ELF-1 (cell line): Measurements from ENCODE around the gene SLAMF7.
"Not testable (repeated sequence)": the region's sequence is repeated elsewhere in the genome, so short reads cannot be mapped to it uniquely, and the experiment has no call there.

ENCODE experiments used
- DNase-seq: peaks from one replicate; pipeline ENCODE4 v3.0.0-alpha.2; 2016; ENCODE audit warnings: low read depth, low spot score

Gene SLAMF7

DNA sequence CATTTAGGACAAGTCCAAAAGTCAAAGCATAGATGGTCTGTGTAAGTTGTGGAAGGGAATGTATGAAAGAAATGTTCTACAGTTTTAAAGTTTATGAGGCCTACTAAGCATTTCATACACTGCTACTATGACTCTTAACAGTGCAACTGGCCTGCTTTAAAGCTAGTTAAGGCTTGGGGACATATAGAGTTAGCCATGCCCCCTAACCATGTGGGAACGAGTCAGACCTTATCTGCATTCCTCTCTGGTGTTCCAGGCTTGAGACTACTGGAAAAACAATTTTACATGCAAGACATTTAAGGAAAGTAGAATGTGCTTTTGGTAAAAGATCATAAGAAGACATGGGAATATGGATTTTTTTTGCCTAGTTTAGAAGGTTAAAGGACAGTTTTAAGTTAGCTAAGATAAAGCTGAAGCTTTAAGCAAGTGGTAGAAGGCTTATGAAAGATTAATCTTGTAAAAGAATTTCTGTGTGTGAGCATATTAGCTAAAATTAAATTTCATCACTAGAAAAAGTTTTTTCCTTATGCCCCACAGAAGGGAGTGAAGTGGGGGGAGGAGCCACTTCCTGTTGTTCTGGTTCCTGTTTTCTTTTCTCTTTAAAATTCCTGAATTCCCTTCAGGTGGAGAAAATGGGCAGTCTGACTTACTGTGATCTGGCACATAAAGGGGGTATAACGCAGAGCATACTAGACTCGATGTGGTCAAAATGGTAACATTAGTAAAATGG, 18.5 kb upstream of the SLAMF7 start:
- no peak for DNase-seq

DNA sequence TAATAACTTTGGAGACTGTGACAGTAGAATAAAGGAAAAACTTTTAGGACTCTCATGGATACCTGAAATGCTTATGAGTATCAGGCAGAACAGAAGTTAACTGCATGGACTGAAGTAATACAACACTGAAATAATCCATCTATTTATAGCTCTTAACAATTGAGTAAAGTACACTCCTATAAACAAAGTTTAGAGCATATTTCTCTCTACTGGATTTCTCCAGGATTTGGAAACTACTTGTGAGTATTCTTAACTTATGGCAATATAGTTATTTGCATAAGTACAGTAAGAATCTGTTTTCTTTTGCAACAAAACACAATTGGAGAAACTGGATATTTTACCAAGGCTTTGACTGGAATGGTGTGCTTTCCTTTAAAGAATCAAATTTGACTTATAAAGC, 17.6 kb upstream of the SLAMF7 start:
- DNase-seq: no peak

DNA sequence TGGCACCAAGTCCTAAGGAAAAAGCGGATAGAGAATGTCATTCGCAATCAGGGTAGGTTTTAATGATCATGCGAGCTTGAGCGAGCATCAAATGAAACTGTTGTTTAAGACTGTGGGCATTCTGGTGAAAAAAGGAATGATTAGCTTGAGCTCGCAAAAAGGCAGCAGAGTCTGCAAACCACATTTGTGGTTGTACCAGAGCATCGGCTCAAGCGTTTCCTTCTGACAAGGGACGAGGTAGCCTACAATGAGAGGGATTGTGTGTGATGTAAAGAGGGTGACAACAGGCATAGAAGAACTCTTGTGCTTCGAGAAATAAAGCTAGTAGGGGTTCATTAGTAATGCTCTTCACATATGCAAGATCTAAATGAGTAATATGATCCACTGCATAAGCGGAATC, 16.3 kb upstream of the SLAMF7 start:
- DNase-seq: no peak

DNA sequence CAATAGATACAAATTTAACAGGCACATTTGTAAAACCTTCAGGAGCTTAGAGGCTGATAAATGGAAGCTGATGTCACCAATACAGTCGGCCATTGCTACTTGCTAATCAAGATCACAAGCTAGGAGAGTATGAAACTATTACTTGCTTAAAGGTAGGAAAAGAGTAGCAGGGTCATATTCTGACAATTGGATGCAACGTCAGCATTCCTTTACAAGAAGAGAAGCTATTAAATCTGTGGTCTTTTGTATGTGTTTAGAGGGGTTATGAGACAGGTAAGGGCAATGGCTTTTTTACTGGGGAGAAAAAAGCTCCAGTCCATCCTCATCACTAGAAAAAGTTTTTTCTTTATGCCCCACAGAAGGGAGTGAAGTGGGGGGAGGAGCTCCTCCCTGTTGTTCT, 15.7 kb upstream of the SLAMF7 start:
- no peak for DNase-seq

DNA sequence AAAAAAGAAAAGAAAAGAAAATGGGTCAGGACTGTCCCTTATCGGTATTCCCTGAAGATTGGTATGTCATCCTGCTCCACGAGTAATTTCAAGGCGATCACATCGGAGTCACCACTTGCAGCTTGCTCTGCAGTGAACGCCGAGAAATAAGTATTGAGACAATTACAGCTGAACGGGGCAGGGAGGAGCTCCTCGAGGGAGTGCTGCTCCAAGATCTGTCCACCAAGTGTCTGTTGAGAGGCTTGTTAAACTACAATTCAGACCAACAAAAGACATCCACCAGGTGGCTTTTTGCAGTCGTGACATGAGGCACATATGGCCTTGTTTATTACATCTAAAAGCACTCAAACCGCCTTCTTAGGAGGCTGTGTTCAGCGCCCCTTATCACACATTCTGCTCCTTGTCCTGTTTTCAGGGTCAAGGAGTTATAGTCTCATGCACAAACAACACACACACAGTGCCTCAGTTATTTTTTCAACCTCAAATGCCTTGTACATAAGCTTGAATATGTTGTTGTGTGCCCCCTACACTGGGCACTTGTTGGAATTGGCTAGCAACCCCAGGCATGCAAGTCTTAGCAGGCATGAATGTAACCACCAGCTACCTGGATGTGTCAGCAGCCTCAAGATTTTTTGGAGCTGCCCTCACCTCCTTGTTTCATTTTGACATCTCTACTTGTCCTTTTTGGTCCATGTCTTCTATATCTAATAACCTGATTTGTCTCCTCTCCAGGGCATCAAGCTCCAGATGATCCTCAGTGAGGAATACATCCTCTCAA, 14.4 kb upstream of the SLAMF7 start:
- peak; percentile 22 for DNase-seq

DNA sequence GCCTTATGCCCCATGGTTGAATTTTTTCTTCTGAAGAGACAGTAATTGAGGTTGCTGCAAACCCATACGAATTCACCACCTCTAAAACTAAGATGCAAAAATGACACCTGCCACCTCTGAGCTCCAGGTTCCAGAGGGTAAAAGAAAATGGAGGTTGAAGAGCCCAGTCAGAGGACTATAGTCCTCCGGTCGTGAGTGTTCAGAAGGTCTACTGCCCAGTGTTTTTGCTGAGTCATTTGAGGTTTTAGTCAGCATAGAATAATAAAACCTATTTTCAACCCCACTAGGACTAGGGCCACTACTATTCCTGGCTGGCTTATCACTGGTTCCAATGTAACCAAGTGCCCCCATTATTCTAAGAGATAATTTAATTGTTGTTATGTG, 12.9 kb upstream of the SLAMF7 start:
- DNase-seq: no peak

DNA sequence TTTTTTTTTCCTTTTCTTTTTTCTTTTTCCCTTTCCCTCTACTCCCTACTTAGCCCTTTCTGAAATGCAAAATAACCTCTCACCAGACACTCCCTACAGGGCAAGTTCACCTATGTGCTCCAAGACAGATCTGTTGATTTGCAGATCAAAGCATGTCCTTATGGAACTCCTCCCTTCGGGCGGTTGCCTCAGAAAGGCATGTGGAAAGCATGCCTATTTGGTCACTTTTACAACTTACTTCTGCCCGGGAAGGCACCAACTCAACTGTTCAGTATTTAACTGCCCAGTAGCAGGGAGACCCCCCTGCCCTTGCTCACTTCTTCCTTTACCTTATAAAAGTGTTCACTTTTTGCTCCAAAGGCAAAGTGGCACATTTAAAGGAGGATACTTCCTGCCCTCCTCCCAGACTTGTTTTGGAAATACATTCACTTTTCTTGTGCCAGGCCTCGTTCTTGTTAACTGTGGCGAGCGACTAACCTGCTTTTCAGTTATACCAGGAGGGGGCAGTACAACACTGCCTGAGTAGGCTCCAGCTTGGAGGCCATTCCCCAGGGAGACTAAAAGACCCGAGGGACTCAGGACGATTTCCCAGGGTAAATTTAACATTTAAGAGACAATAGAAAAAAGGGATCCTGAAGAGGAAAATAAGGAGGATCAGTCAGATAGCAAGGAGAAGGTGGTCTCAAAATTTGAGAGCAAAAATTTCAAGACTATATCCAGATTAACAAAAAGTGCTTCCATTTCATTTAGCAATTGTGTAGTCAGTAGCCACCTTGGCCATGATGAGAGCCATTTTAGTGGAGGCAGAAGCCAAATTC, 12.3 kb upstream of the SLAMF7 start:
- peak; percentile 94 for DNase-seq

DNA sequence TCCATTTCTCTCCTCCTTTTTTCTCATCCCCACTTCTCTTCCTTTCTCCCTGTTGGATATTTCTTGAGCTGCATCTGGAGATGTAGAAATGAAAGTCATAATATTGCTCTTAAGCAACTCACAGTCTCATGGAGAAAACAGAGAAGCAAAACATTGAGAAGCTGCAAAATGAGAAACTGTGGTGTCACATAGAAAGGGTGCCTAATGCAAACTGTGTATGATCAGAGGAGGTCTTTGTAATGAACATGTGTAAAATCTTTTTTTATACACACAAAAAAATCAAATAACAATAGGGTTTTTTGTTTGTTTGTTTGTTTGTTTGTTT, 11.8 kb upstream of the SLAMF7 start:
- DNase-seq: no peak

DNA sequence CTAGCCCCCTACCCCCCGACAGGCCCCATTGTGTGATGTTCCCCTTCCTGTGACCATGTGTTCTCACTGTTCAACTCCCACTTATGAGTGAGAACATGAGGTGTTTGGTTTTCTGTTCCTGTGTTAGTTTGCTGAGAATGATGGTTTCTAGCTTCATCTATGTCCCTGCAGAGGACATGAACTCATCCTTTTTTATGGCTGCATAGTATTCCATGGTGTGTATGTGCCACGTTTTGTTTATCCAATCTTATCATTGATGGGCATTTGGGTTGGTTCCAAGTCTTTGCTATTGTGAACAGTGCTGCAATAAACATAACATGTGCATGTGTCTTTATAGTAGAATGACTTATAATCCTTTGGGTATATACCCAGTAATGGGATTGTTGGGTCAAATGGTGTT, 7.5 kb upstream of the SLAMF7 start:
- DNase-seq: not testable (repeated sequence)

DNA sequence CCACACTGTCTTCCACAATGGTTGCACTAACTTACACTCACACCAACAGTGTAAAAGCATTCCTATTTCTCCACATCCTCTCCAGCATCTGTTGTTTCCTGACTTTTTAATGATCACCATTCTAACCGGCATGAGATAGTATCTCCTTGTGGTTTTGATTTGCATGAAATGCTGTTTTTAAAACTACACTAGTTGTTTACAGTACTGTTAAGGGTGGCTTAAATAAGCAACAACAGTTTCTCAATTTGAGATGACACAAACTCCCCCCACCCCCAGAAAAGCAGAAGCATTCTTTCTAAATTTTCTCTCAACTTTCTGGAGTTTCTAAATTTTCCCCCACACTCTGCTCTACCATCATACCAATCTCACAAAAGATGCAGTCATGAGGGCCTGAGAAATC, 7.1 kb upstream of the SLAMF7 start:
- no peak for DNase-seq

DNA sequence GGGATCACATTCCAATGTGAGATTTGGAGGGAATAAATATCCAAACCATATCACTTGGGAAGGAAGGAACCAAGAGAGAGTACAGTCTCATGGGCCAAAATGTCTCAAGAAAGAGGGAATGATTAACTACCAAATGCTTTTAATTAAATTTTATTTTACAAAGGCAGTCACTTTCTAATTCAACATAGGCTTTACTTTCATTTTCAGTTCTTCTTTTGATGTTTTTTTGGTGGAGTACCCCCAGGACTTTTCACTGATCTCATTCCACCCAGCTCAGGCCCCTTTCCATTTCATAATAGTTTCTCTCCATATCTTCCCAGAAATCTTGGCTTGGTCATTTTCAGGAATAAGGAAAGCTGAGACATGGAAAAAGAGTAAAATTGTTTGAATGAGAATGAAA, 5.1 kb upstream of the SLAMF7 start:
- no peak for DNase-seq

DNA sequence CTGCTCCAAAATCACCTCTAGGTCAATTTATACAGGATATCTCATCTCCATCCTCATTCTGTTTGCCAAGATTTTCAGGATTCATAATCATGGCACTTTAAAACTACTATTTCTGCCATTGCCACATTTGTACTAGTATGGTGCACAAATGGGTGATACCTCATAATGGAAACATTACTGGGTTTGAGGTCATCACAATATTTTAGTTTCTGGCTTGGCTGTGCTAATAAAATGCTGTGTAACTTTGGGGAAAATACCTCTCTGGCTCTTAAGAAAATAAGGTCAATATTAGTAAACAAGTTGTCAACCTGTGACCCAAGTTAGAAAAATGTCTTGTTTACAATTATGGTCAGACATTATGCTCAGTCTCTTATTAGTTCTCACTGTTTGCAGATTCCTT, 4.7 kb upstream of the SLAMF7 start:
- no peak for DNase-seq

DNA sequence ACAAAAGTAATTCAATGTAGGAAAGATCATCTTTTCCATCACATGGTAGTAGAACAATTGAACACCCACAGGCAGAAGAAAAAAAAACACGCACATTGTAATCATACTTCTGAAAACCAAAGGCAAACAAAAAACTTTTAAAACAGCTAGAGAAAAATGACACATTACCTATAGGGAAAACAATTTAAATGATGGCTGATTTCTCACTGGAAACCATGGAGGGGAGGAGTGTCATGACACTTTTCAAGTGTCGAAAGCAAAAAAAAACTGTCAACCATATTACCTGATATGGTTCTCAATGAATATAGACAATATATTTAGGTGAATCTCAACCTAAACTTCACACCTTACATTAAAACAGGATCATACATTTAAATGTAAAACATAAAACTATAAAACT, 776 bp upstream of the SLAMF7 start:
- no peak for DNase-seq

DNA sequence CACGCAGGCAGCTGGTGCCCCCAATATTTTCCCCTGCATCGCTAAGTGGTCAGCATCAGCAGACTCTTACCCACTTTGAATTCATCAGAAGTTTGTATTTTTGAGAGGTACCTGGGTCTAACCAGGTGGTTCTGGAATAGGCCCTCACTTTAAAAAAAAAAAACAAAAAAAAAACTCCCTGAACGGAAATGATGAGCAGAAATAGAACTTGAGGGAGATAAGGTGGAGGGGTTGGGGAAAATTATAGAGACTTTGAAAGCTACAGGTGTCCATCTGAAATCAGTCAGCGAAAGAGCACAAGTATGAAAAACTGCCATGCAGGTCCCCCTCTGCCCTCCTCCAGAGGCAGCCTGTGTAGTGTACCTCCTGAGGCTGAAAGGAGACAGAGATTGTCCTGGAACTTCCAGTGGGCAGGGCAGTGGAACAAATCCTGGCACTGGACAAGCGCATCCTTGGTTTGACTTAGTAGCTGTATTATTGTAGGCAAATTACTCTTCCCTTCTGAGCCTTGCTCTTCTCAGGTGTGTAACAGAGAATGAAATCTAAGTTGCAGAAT, 1.2 kb downstream of the SLAMF7 start:
- no peak for DNase-seq

DNA sequence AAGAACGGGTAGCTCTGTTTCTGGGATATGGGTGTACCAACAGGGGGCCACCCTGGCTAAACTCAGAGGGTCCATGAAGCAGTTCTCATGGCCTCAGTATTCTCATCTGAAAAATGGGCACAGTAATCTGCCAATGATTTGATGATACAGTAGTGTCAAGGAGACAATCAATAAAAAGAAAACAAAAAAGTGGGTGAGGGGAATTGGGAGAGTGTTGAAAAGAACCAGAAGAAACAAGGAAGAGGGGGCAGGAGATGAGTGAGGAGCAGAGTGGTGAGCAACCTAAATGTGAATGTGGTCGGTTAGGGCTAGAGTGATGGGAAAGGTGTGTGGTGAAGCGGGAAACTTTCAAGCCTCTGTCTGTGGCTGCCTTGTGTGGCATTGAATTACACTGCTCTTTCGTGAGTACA, 2.0 kb downstream of the SLAMF7 start:
- no peak for DNase-seq

DNA sequence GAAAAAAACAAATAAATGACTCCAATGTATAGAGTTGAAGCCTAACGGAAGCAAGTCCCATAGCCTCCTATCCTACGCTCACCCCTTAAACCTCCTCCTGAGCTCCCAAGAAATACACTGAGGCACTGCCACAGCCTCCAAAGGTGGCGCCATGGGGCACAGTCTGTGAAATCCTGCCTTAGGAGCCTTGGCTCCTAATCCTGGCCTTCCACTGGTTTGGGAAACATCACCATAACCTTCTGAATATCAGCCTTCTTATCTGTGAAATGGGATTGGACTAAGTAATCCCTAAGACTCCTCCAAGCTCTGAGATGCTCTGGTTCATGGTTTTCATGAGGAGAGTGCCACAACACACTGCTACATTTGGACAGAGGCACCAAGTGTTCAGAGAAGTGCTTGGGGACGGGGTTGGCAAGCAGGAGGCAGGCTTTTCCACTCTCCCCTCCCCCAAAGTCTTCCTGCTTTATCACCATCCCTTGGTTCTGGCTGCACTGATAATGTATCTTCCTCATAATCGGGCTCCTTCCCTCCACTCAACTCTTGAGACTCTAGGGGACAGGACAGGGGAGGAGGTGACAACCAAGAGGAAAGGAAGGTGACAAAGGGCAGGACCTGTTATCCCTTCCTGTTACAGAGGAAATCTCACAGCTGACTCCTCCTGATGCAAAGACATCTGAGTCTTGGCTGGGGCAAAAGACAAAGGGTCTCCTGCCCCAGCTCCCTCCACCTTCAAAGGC, 2.7 kb downstream of the SLAMF7 start:
- no peak for DNase-seq

DNA sequence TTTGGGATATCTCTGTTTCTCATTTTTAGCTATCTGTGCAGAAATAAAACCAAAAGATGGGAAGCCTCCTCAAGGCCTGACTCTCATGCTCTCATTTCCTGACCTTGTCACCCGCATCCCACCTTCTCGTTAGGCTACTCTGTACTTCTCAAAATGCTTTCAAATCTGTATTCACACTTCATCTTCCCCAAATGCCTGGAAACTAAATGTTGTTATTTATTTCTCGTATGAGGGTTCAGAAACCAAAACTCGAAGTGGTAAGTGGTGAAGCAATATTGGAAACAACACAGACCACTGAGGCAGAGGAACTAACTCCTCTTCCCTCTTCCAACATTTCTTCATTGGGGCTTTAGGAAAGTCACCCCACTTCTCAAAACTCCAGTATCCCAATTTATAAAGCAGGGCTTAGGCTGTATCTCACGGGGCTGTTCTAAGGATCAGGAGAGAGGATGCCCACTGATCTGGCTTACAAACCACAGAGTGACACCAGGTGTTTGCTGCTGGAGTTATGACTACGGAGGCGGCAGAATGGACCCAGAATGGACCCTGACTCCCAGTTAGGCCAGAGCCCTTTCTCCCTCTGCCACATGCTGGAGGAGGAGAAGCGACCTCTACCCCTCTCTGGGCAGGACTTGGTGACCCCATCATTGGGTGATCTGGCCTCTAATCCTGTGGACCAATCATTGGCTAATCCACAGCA, 3.5 kb downstream of the SLAMF7 start:
- DNase-seq: no peak

DNA sequence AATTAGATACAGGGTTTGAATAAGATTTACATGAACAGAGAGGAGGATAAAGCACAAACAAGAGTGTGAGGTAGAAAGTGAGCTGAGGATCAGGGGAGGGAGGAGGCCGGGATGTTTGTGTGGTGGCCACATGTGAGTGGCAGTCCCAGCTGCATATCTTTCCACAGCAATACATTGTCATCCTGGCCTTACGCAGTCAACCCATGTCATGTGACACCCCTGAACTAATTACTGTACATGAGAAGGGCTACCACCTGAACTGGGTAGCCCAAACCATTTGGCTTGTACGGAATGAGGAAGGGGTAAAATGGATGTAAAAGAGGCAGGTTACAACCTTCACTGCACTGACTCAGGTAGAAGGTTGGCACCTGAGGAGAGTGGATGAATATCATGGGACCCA, 4.2 kb downstream of the SLAMF7 start:
- no peak for DNase-seq

DNA sequence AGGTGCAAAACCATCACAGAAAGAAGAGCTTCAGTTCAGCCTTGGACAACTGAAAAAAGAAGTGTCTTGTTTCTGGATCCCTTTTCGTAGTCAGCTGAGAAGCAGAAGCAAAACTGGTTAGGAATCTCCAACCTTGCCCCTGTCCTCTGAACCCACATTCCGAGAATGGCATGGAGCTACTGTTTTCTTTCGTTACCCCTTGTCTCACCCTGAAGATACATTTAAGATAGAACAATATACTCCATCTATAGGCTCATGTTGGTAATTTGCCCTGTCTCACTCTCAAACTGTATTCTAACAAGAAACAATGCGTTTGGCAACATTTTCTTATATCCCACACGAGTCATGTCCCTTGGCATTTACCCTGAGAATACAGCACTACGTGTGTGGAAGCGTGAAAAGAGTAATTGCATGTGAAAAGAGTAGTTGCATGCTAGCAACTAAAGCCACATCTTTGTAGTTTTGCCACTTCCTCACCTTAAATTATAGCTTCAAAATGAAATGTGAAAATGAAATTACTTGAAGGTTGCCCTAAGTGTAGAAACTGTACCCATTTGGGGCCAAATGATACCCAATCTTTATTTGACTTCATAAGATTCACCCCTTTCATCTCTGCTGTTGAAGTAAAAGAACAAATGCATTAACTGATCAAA, 5.3 kb downstream of the SLAMF7 start:
- no peak for DNase-seq

DNA sequence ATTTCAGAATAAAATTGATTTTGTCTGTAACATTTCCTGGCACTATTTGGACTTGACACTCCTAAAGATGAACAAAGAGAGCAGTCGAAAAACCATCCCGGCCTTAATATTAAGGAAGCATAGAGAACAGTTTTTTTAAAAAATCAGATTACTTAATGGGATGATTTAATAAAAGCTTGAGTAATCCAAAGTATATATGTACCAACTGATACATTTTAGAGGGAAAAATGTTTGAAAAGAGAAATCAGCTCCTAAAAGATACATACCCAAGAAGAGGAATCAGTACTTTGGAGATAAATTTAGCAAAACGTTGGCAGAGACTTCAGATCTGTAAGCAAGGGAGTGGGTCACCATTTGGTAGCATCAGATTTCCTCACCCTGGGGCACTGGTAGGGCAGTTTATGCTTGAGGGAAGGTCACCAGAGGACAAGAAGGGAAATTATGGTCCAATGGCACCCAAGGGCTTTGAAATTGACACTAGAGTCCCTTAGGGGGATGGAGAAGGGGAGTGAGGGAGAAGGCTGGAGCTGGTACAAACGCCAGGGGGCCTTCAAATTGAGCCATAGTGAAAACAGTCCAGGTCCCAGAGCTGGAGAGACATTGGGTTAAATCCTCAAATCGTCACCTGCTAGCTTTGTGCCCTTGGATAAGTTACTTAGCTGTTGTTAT, 5.9 kb downstream of the SLAMF7 start:
- DNase-seq: no peak
